ENCODE data around the gene UPF2. TPM values are rescaled to one million over a fixed set of nuclear protein-coding genes. Genes with fewer than 3 reads are reported as not detected.
A peak's percentile ranks its signal among the peaks of the same experiment; 100 is the strongest.
"Not testable (repeated sequence)": the region's sequence is repeated elsewhere in the genome, so short reads cannot be mapped to it uniquely, and the experiment has no call there.

Gene UPF2
- polyA plus RNA-seq, 6 donors from 2014 or later: 5.0 to 24.1 (median 15.9) TPM

GRCh38 chr10:11982253-11982652 lies 60.4 kb downstream of the UPF2 start:
- Mint-ChIP-seq H3K36me3 (peaks cover 7 to 16% of the 10 kb centered on the region in 2 donors), H3K27me3 (no peaks in the 10 kb centered on the region), H3K27ac (peak overlapping the region in 3 of 6 donors; percentile 49 to 75 (median 72)), H3K9me3 (no peaks in the 10 kb centered on the region), H3K4me1 (peaks cover 7 to 14% (median 8%) of the 10 kb centered on the region in 3 donors), H3K4me3 (no peak overlapping the region)
- ATAC-seq (ENCODE audit: low read depth in 2 of 2): no peak
- no peak for DNase-seq

DNA sequence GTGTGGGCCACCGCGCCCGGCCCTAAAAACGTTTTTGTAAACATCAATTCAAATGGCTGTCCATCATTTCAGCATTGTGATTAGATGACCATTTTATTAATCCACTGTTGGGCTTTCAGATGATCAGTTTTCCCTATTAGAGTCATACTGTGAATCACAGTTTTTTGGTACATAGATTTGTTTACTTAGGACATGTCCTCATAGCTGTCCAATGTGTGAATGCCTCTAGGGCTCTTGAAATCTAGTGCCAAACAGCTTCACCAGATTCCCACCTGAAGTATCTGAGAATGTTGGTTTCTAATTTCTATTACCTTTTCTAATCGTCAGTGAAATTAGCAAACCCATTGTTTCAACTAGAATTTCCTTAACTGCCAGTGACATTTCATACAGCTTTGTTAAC lies 66.8 kb downstream of the UPF2 start:
- Mint-ChIP-seq H3K4me1 (peaks cover 10 to 19% (median 10%) of the 10 kb centered on the region in 3 donors), H3K4me3 (no peak overlapping the region), H3K9me3 (no peaks in the 10 kb centered on the region), H3K27me3 (no peaks in the 10 kb centered on the region), H3K27ac (no peak overlapping the region), H3K36me3 (peaks cover 13 to 29% of the 10 kb centered on the region in 2 donors)
- ATAC-seq (ENCODE audit: low read depth in 2 of 2): no peak
- no peak for DNase-seq

- not testable (repeated sequence) for H3K27ac Mint-ChIP-seq; DNase-seq; ATAC-seq (ENCODE audit: low read depth in 2 of 2); H3K27me3 Mint-ChIP-seq; H3K9me3 Mint-ChIP-seq
- Mint-ChIP-seq H3K4me1 (peaks cover 6 to 19% (median 10%) of the 10 kb centered on the region in 3 donors), H3K4me3 (peak overlapping the region in 1 of 8 donors; percentile 44), H3K36me3 (peaks cover 13 to 15% of the 10 kb centered on the region in 2 donors)
These were observed 70.1 kb downstream of the UPF2 start for GRCh38 chr10:11972523-11972922.

GRCh38 chr10:11962176-11962575 lies 80.4 kb downstream of the UPF2 start:
- Mint-ChIP-seq H3K36me3 (peaks cover 16 to 38% of the 10 kb centered on the region in 2 donors), H3K27ac (peak overlapping the region in 4 of 6 donors; percentile 7 to 53 (median 37)), H3K4me3 (no peak overlapping the region), H3K27me3 (no peaks in the 10 kb centered on the region), H3K4me1 (no peaks in the 10 kb centered on the region), H3K9me3 (peaks cover 0 to 8% (median 5%) of the 10 kb centered on the region in 7 donors)
- ATAC-seq (ENCODE audit: low read depth in 2 of 2): no peak
- DNase-seq: no peak

DNA sequence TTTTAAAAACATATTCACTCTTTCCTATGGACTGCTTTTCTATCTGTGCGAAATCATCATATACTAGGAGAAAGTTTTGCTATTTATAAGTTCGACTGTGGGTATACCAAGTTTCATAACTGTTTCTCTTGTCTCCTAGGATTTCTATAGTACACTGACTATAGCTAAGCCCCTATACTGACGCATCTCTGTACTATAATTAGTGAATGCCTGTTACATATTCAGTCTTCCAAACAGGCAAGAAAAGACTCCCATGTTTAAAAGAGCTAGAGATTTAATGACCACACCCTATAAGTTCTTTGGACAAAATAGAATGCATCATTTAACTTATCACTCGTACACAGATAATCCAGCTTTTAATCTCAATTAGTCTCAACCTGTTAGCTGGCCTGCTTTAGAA lies 80.8 kb downstream of the UPF2 start:
- Mint-ChIP-seq H3K36me3 (peaks cover 16 to 38% of the 10 kb centered on the region in 2 donors), H3K4me1 (no peaks in the 10 kb centered on the region), H3K9me3 (peaks cover 0 to 8% (median 4%) of the 10 kb centered on the region in 7 donors), H3K4me3 (no peak overlapping the region), H3K27ac (peak overlapping the region in 2 of 6 donors; percentile 6 to 43), H3K27me3 (no peaks in the 10 kb centered on the region)
- no peak for ATAC-seq (ENCODE audit: low read depth in 2 of 2)
- DNase-seq: no peak

DNA sequence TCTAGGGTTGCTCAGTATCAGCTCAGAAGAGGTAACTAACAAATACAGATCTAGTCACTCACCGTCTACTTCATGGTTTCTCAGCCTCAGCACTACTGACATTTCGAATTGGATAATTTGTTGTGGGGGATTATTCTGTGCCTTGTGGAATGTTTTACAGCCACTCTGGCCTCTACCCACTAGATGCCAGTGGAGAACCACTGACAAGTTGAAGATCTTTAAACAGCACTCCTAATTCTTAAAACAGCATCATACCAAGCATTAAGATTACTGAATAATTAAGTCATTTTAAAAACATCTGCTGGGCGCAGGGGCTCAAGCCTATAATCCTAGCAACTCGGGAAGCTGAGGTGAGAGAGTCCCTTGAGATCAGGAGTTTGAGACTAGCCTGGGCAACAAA lies 82.6 kb downstream of the UPF2 start:
- H3K27me3 Mint-ChIP-seq: no peaks in the 10 kb centered on the region

GRCh38 chr10:11958956-11959355 lies 83.7 kb downstream of the UPF2 start:
- ATAC-seq (ENCODE audit: low read depth in 2 of 2) (no peak), DNase-seq (no peak)
- Mint-ChIP-seq H3K36me3 (peaks cover 22 to 38% of the 10 kb centered on the region in 2 donors), H3K4me1 (no peaks in the 10 kb centered on the region), H3K27me3 (no peaks in the 10 kb centered on the region), H3K27ac (peak overlapping the region in 2 of 6 donors; percentile 31 to 65), H3K4me3 (no peak overlapping the region), H3K9me3 (no peaks in the 10 kb centered on the region)

More for the DNA sequence above, 82.6 kb downstream of the UPF2 start:
- no peak for DNase-seq
- Mint-ChIP-seq H3K4me1 (no peaks in the 10 kb centered on the region), H3K4me3 (no peak overlapping the region), H3K27ac (peak overlapping the region in 3 of 6 donors; percentile 24 to 41 (median 29)), H3K36me3 (peaks cover 23 to 38% of the 10 kb centered on the region in 2 donors), H3K9me3 (no peaks in the 10 kb centered on the region)
- no peak for ATAC-seq (ENCODE audit: low read depth in 2 of 2)

DNA sequence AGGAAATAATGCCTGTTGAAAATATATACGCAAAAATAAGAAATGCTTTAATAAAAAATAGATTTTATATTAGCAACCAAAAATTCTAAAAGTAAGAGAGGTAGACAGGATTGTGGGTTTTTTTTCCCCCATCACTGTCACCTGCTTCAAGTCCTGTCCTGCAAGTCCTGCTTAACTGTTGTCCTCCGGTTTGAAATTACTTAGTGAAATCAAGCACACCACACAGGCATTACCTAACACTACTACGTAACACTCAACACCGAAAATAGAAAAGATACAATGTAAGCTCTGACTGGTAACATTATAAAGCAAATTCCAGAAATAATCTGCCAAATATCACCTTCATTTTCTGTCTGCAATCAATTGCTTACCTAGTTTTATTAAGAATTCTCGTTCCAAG lies 90.9 kb downstream of the UPF2 start:
- peaks cover 5 to 13% (median 8%) of the 10 kb centered on the region in 3 donors for H3K4me1 Mint-ChIP-seq

DNA sequence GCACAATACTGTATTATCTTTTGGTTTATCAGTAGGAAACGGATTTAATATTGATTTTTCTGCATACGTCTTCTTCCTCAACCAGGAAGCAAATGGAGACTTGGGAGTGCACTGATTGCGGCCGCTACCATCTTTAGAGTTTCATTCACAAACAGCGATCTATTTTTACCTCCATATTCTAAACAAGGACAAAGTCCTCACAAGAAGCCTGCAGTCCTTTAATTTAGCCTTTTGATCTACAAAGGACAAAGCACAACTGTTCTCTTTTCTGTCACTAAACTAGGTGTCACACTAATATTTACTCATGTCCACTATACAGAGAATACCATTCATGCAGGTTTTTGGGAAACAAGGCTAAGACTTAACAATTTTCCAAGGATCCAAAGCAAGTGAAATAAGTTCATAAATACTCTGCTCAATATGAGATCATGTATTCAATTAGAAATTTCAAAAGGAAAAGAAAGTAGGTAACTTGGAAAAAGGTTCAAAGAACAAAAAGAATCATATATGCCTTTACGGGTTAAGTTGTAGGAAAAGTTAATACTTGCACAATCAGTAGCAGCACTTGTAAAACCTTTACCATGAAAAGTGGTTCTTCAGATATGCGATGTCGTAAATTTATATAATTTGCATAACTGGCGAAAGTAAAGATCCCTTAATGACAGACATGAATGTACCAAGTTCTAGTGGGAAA lies 92.1 kb downstream of the UPF2 start:
- no peak for ATAC-seq (ENCODE audit: low read depth in 2 of 2)
- H3K36me3 Mint-ChIP-seq: peaks cover 8 to 10% of the 10 kb centered on the region in 2 donors
- H3K4me3 Mint-ChIP-seq: no peak overlapping the region

More for the DNA sequence above, 90.9 kb downstream of the UPF2 start:
- Mint-ChIP-seq H3K4me3 (no peak overlapping the region), H3K36me3 (peaks cover 8 to 20% of the 10 kb centered on the region in 2 donors), H3K27me3 (no peaks in the 10 kb centered on the region), H3K9me3 (peaks cover 0 to 4% (median 0%) of the 10 kb centered on the region in 7 donors), H3K27ac (peak overlapping the region in 1 of 6 donors; percentile 72)
- ATAC-seq (ENCODE audit: low read depth in 2 of 2) (no peak), DNase-seq (no peak)

GRCh38 chr10:11949152-11949551 lies 93.5 kb downstream of the UPF2 start:
- peak overlapping the region; percentile 3 to 88 (median 47) for H3K27ac Mint-ChIP-seq
- peaks cover 0 to 4% (median 0%) of the 10 kb centered on the region in 7 donors for H3K9me3 Mint-ChIP-seq
- H3K4me3 Mint-ChIP-seq: no peak overlapping the region
- H3K4me1 Mint-ChIP-seq: peaks cover 8 to 18% (median 9%) of the 10 kb centered on the region in 3 donors
- no peaks in the 10 kb centered on the region for H3K27me3 Mint-ChIP-seq
- ATAC-seq (ENCODE audit: low read depth in 2 of 2) (peak; percentile 56 to 76), DNase-seq (no peak)
- peaks cover 11 to 15% of the 10 kb centered on the region in 2 donors for H3K36me3 Mint-ChIP-seq

More for the DNA sequence above, 92.1 kb downstream of the UPF2 start:
- peaks cover 5 to 13% (median 8%) of the 10 kb centered on the region in 3 donors for H3K4me1 Mint-ChIP-seq
- no peaks in the 10 kb centered on the region for H3K27me3 Mint-ChIP-seq
- H3K9me3 Mint-ChIP-seq: peaks cover 0 to 4% (median 0%) of the 10 kb centered on the region in 7 donors
- DNase-seq: no peak
- H3K27ac Mint-ChIP-seq: peak overlapping the region in 1 of 6 donors; percentile 15

DNA sequence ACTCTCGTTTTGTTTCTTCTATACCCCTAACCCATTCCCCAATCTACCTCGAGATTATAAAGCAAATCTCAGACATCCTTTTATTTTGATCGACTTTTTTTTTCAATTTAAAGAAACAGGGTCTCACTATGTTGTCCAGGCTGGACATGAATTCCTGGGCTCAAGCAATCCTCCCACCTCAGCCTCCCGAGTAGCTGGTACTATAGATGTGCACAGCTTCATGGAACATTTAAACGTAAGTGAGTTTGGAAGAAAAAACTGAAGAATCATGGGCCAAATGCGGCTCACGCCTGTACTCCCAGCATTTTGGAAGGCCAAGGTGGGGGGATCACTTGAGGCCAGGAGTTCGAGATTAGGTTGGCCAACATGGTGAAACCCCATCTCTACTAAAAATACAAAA lies 96.0 kb downstream of the UPF2 start:
- Mint-ChIP-seq H3K36me3 (peaks cover 22 to 23% of the 10 kb centered on the region in 2 donors), H3K27ac (no peak overlapping the region), H3K9me3 (peaks cover 0 to 4% (median 0%) of the 10 kb centered on the region in 7 donors), H3K27me3 (no peaks in the 10 kb centered on the region), H3K4me1 (peaks cover 8 to 18% (median 9%) of the 10 kb centered on the region in 3 donors), H3K4me3 (no peak overlapping the region)
- ATAC-seq (ENCODE audit: low read depth in 2 of 2): no peak
- no peak for DNase-seq

DNA sequence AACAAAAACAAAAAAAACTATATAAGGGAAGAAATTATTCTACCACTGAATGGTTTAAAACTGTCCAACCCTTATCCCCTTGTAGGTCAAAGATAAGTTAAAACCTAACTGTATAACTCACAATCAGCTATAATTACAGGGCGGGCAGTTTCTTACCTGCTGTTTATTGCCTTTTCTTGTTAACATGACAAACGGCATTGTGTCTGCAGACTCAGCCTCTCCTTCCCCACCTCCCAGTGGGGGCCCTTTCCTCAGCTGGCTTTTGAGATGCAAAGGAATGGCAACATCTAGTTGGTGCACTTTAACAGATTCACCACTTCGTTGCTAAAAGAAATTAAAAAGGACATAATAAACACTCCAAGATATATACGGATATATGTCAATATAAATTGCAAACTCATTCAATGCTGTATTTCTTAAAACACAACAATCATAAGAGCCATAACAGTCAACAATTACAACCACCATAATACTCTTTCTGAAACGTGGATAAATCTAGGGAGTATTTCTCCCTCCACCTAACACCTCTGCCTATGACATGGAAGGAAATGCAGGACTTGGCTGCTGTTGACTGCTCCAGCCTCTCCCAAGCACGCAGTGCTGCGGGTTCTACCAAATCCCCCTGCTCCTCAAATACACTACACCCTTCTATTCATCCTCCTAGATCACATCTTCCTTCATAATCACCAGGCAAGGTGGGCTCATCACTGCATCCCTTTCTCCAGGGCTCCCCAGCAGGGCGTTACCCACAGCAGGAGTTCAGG lies 106.0 kb downstream of the UPF2 start:
- DNase-seq (no peak), ATAC-seq (ENCODE audit: low read depth in 2 of 2) (no peak)
- Mint-ChIP-seq H3K36me3 (peaks cover 25 to 28% of the 10 kb centered on the region in 2 donors), H3K27ac (peak overlapping the region in 2 of 6 donors; percentile 1 to 29), H3K9me3 (no peaks in the 10 kb centered on the region), H3K4me3 (no peak overlapping the region), H3K27me3 (no peaks in the 10 kb centered on the region), H3K4me1 (no peaks in the 10 kb centered on the region)

- H3K4me3 Mint-ChIP-seq: no peak overlapping the region
- ATAC-seq (ENCODE audit: low read depth in 2 of 2) (no peak), DNase-seq (no peak)
- no peaks in the 10 kb centered on the region for H3K27me3 Mint-ChIP-seq
- no peaks in the 10 kb centered on the region for H3K9me3 Mint-ChIP-seq
- H3K4me1 Mint-ChIP-seq: no peaks in the 10 kb centered on the region
- peak overlapping the region in 1 of 6 donors; percentile 77 for H3K27ac Mint-ChIP-seq
- H3K36me3 Mint-ChIP-seq: peaks cover 33 to 41% of the 10 kb centered on the region in 2 donors
These were observed 108.3 kb downstream of the UPF2 start for GRCh38 chr10:11934262-11934661.
